HCT116 (cell line): Measurements from ENCODE around the gene MAP2K6.

Source experiments
- CEBPB ChIP-seq: IDR thresholded peaks from 2 replicates; pipeline ENCODE4 v1.6.1; 2012; ENCODE audit warnings: low read depth
- EZH2 ChIP-seq: fragments of 200-600 bp; sonication (generic); IDR thresholded peaks from 2 replicates; pipeline ENCODE4 v1.6.1; 2017; ENCODE audit warnings: antibody characterized with exemption, mixed run types
- POLR2A ChIP-seq: IDR thresholded peaks from 2 replicates; pipeline ENCODE4 v1.7.0; 2011; ENCODE audit warnings: borderline replicate concordance; ENCODE audit not compliant: insufficient read depth, insufficient read length; ENCODE audit errors: extremely low read depth
- SIN3A ChIP-seq: IDR thresholded peaks from 2 replicates; pipeline ENCODE4 v1.6.1; 2012; ENCODE audit warnings: low read depth
- SP1 ChIP-seq: IDR thresholded peaks from 2 replicates; pipeline ENCODE4 v1.6.1; 2012; ENCODE audit warnings: low read depth
- SRF ChIP-seq: IDR thresholded peaks from 2 replicates; pipeline ENCODE4 v1.6.1; 2012; ENCODE audit warnings: low read depth
- ZNF274 ChIP-seq: fragments of 200-500 bp; sonication (Bioruptor generic); IDR thresholded peaks from 2 replicates; pipeline ENCODE4 v1.6.1; 2014; ENCODE audit warnings: mild to moderate bottlenecking, low read depth, low read length, inconsistent platforms
- TF ChIP-seq, protein P1 (sequence below), 3 experiments: fragments of 200-600 bp in 1 of 3; sonication (generic) in 1 of 3; IDR thresholded peaks in 2 of 3; conservative IDR thresholded peaks in 1 of 3; 2 replicates each; pipeline ENCODE4 v1.5.1; 2012 to 2017; ENCODE audit warnings: low read depth in 2 of 3, low read length in 2 of 3, antibody characterized with exemption in 1 of 3, borderline replicate concordance in 1 of 3, control low read depth in 1 of 3, mild to moderate bottlenecking in 1 of 3, mixed read lengths in 1 of 3, mixed run types in 1 of 3, moderate library complexity in 1 of 3; ENCODE audit not compliant: insufficient read depth in 1 of 3

DNA sequence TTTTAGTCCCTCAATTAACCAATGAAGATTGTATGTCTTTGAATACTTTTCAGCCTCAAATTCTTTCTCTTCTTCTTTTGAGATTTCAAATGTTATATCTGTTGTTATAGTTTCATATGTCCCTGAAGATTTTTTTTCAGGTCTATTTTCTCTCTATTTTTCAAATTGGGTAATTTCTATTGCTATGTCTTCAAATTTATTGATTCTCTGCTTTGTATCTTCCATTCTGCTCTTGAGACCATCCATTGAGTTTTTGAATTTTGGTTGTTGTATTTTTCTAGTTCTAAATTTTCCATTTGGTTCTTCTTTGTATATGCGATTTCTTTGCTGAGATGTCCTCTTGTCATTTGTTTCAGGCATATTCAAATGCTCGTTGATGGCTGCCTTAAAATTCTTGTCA is 26.7 kb downstream of the MAP2K6 start:
- TF ChIP-seq EZH2 (no peak), SP1 (no peak), POLR2A (no peak), ZNF274 (no peak), CEBPB (no peak), SRF (no peak), SIN3A (no peak)
- TF ChIP-seq, protein P1, sequence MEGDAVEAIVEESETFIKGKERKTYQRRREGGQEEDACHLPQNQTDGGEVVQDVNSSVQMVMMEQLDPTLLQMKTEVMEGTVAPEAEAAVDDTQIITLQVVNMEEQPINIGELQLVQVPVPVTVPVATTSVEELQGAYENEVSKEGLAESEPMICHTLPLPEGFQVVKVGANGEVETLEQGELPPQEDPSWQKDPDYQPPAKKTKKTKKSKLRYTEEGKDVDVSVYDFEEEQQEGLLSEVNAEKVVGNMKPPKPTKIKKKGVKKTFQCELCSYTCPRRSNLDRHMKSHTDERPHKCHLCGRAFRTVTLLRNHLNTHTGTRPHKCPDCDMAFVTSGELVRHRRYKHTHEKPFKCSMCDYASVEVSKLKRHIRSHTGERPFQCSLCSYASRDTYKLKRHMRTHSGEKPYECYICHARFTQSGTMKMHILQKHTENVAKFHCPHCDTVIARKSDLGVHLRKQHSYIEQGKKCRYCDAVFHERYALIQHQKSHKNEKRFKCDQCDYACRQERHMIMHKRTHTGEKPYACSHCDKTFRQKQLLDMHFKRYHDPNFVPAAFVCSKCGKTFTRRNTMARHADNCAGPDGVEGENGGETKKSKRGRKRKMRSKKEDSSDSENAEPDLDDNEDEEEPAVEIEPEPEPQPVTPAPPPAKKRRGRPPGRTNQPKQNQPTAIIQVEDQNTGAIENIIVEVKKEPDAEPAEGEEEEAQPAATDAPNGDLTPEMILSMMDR (IDR thresholded peaks at IDR 0.05 in 2 of 3, conservative IDR thresholded peaks at IDR 0.05 in 1 of 3; ENCODE audit: borderline replicate concordance in 1 of 3, insufficient read depth in 1 of 3, low read depth in 2 of 3, low read length in 2 of 3): no peak
